Left ventricle myocardium inferior (tissue), 1 donor: ENCODE results near the gene TUBGCP3. TPM values are rescaled to one million over a fixed set of nuclear protein-coding genes. Genes with fewer than 3 reads are reported as not detected.
A peak's percentile ranks its signal among the peaks of the same experiment; 100 is the strongest.

Experiments used
- DNase-seq: peaks from one replicate; pipeline ENCODE4 v3.0.0-alpha.2; 2020
- H3K27ac ChIP-seq: fragments of 200-600 bp; replicated peaks from 2 replicates; pipeline ENCODE4 v1.8.0; 2021
- H3K27me3 ChIP-seq: fragments of 200-600 bp; 2 replicates; pipeline ENCODE4 v1.8.0; 2021; ENCODE audit warnings: low read depth
- H3K36me3 ChIP-seq: fragments of 200-600 bp; 2 replicates; pipeline ENCODE4 v1.8.0; 2021
- H3K4me1 ChIP-seq: fragments of 200-600 bp; 2 replicates; pipeline ENCODE4 v1.8.0; 2021
- H3K4me3 ChIP-seq: fragments of 200-600 bp; 2 replicates; pipeline ENCODE4 v1.8.0; 2021; ENCODE audit warnings: mild to moderate bottlenecking, moderate library complexity
- H3K9me3 ChIP-seq: fragments of 200-600 bp; replicated peaks from 2 replicates; pipeline ENCODE4 v1.8.0; 2021
- CTCF ChIP-seq: fragments of 200-600 bp; IDR thresholded peaks from 2 replicates; pipeline ENCODE4 v1.8.0; 2021; ENCODE audit warnings: antibody characterized with exemption, mild to moderate bottlenecking, borderline replicate concordance
- intact Hi-C: fragments of 100-400 bp; cut with micrococcal nuclease; formaldehyde crosslinking; loops from one replicate; pipeline ENCODE4 v1.11.0; 2022
- total RNA-seq: library from RNA; stranded (reverse); fragmentation: NEBNext Ultra II Directional; extraction: Animal tissue kit (Norgen Biotek cat#: 25700); gene quantifications from one replicate; pipeline ENCODE4 v1.2.1, GENCODE V29; 2021
- donor health status: DM: no; HTN: yes; CAD: no; lungs with severe emphysema.

TUBGCP3 gene
- total RNA-seq, 1 donor from 2014 or later = 16.7 TPM

GRCh38 chr13:112510987-112511685, 76.8 kb downstream of the TUBGCP3 start:
- Histone ChIP-seq H3K27me3 (no peaks in the 10 kb centered on the region), H3K36me3 (peaks cover 53% of the 10 kb centered on the region), H3K4me3 (no peak overlapping the region), H3K27ac (no peak overlapping the region), H3K9me3 (no peaks in the 10 kb centered on the region), H3K4me1 (no peaks in the 10 kb centered on the region)
- DNase-seq = no peak
- intact Hi-C loops = no loop called here
- no peak for TF ChIP-seq CTCF

- H3K4me1 ChIP-seq = no peaks in the 10 kb centered on the region
- H3K9me3 ChIP-seq = no peaks in the 10 kb centered on the region
- peaks cover 54% of the 10 kb centered on the region for H3K36me3 ChIP-seq
- H3K4me3 ChIP-seq = no peak overlapping the region
- DNase-seq = no peak
- intact Hi-C loops = no loop called here
- peak; percentile 57 for TF ChIP-seq CTCF
- no peaks in the 10 kb centered on the region for H3K27me3 ChIP-seq
- no peak overlapping the region for H3K27ac ChIP-seq
Measured at GRCh38 chr13:112510002-112510780, 77.8 kb downstream of the TUBGCP3 start.

GRCh38 chr13:112509190-112509589, 78.8 kb downstream of the TUBGCP3 start:
- TF ChIP-seq CTCF = no peak
- H3K36me3 ChIP-seq = peaks cover 63% of the 10 kb centered on the region
- no peak overlapping the region for H3K4me3 ChIP-seq

GRCh38 chr13:112506046-112506445, 81.9 kb downstream of the TUBGCP3 start:
- TF ChIP-seq CTCF = no peak
- no peak overlapping the region for H3K4me3 ChIP-seq
- DNase-seq = no peak
- peaks cover 67% of the 10 kb centered on the region for H3K36me3 ChIP-seq
- no peak overlapping the region for H3K27ac ChIP-seq
- H3K4me1 ChIP-seq = no peaks in the 10 kb centered on the region
- no peaks in the 10 kb centered on the region for H3K27me3 ChIP-seq
- intact Hi-C loops = no loop called here
- no peaks in the 10 kb centered on the region for H3K9me3 ChIP-seq

More at GRCh38 chr13:112509190-112509589, 78.8 kb downstream of the TUBGCP3 start:
- Histone ChIP-seq H3K9me3 (no peaks in the 10 kb centered on the region), H3K27me3 (no peaks in the 10 kb centered on the region), H3K27ac (no peak overlapping the region), H3K4me1 (no peaks in the 10 kb centered on the region)
- no peak for DNase-seq
- intact Hi-C loops = no loop called here

GRCh38 chr13:112496166-112496565, 91.8 kb downstream of the TUBGCP3 start:
- peaks cover 63% of the 10 kb centered on the region for H3K36me3 ChIP-seq
- intact Hi-C loops = no loop called here
- no peak for DNase-seq
- no peak for TF ChIP-seq CTCF
- no peaks in the 10 kb centered on the region for H3K27me3 ChIP-seq
- H3K9me3 ChIP-seq = no peaks in the 10 kb centered on the region
- H3K27ac ChIP-seq = no peak overlapping the region
- H3K4me3 ChIP-seq = no peak overlapping the region
- no peaks in the 10 kb centered on the region for H3K4me1 ChIP-seq
